ENCODE results near the gene ZNF789.
"Not testable (repeated sequence)": the region's sequence is repeated elsewhere in the genome, so short reads cannot be mapped to it uniquely, and the experiment has no call there.

ZNF789 gene

GRCh38 chr7:99457650-99458493 is 14.8 kb upstream of the ZNF789 start:
- no peak for DNase-seq (ENCODE audit: low spot score)

GRCh38 chr7:99459087-99459486 is 13.6 kb upstream of the ZNF789 start:
- DNase-seq (ENCODE audit: low spot score): no peak

- DNase-seq (ENCODE audit: low spot score): no peak
Measured at GRCh38 chr7:99460651-99461050, 12.0 kb upstream of the ZNF789 start.

GRCh38 chr7:99461221-99461620 is 11.5 kb upstream of the ZNF789 start:
- DNase-seq (ENCODE audit: low spot score): no peak

GRCh38 chr7:99465421-99465768 is 7.3 kb upstream of the ZNF789 start:
- no peak for DNase-seq (ENCODE audit: low spot score)

GRCh38 chr7:99468336-99468918 is 4.3 kb upstream of the ZNF789 start:
- DNase-seq (ENCODE audit: low spot score): no peak

GRCh38 chr7:99469381-99470065 is 3.2 kb upstream of the ZNF789 start:
- DNase-seq (ENCODE audit: low spot score): no peak

GRCh38 chr7:99473315-99473596 is 566 bp downstream of the ZNF789 start:
- DNase-seq (ENCODE audit: low spot score): peak; percentile 71

GRCh38 chr7:99476107-99476506 is 3.4 kb downstream of the ZNF789 start:
- DNase-seq (ENCODE audit: low spot score): no peak

GRCh38 chr7:99478464-99479440 is 6.1 kb downstream of the ZNF789 start:
- no peak for DNase-seq (ENCODE audit: low spot score)

GRCh38 chr7:99485094-99485493 is 12.4 kb downstream of the ZNF789 start:
- DNase-seq (ENCODE audit: low spot score): no peak

GRCh38 chr7:99489235-99489634 is 16.5 kb downstream of the ZNF789 start:
- DNase-seq (ENCODE audit: low spot score): no peak

- no peak for DNase-seq (ENCODE audit: low spot score)
Measured at GRCh38 chr7:99490878-99491277, 18.2 kb downstream of the ZNF789 start.

- DNase-seq (ENCODE audit: low spot score): no peak
Measured at GRCh38 chr7:99493823-99494222, 21.1 kb downstream of the ZNF789 start.

- no peak for DNase-seq (ENCODE audit: low spot score)
Measured at GRCh38 chr7:99497766-99498545, 25.3 kb downstream of the ZNF789 start.

- DNase-seq (ENCODE audit: low spot score): no peak
Measured at GRCh38 chr7:99498546-99498944, 25.9 kb downstream of the ZNF789 start.

GRCh38 chr7:99499371-99499720 is 26.7 kb downstream of the ZNF789 start:
- DNase-seq (ENCODE audit: low spot score): peak; percentile 46

GRCh38 chr7:99499721-99500636 is 27.3 kb downstream of the ZNF789 start, which contains the start of gene ZNF394:
Gene ZNF394 (minus strand): TSS chr7:99500281. CDS start chr7:99500093, 188 bp downstream.
- peak; percentile 90 for DNase-seq (ENCODE audit: low spot score)

- no peak for DNase-seq (ENCODE audit: low spot score)
Measured at GRCh38 chr7:99500637-99501009, 27.9 kb downstream of the ZNF789 start.

GRCh38 chr7:99501236-99501635 is 28.5 kb downstream of the ZNF789 start:
- not testable (repeated sequence) for DNase-seq (ENCODE audit: low spot score)

GRCh38 chr7:99504281-99504602 is 31.6 kb downstream of the ZNF789 start:
- no peak for DNase-seq (ENCODE audit: low spot score)

Data from germinal center (tissue), 1 donor.